Ascending aorta (tissue), 2 donors: ENCODE data around the gene ACOXL. TPM values are rescaled to one million over a fixed set of nuclear protein-coding genes. Genes with fewer than 3 reads are reported as not detected.

Experiments used
- DNase-seq, 2 donors: peaks; one replicate each; pipeline ENCODE4 v3.0.0-alpha.2; 2019; ENCODE audit warnings: low spot score in 2 of 2
- H3K27ac ChIP-seq, 2 donors: fragments of 200-600 bp; sonication (generic); one replicate each; pipeline ENCODE4 v1.5.1; 2016 to 2017; ENCODE audit warnings: mild to moderate bottlenecking in 1 of 2
- H3K27me3 ChIP-seq: fragments of 200-600 bp; sonication (generic); one replicate; pipeline ENCODE4 v1.5.1; 2017
- H3K36me3 ChIP-seq, 2 donors: fragments of 200-600 bp; sonication (generic); one replicate each; pipeline ENCODE4 v1.5.1; 2016
- H3K4me1 ChIP-seq, 2 donors: fragments of 200-600 bp; sonication (generic); one replicate each; pipeline ENCODE4 v1.5.1; 2016 to 2017; ENCODE audit warnings: mild to moderate bottlenecking in 1 of 2
- H3K4me3 ChIP-seq, 2 donors: fragments of 200-600 bp; sonication (generic); one replicate each; pipeline ENCODE4 v1.5.1; 2016 to 2017; ENCODE audit warnings: mild to moderate bottlenecking in 1 of 2
- H3K9me3 ChIP-seq, 2 donors: fragments of 200-600 bp; sonication (generic); one replicate each; pipeline ENCODE4 v1.5.1; 2016
- CTCF ChIP-seq, 3 experiments: fragments of 200-600 bp in 2 of 3; fragments of 450-650 bp in 1 of 3; sonication (generic) in 2 of 3; IDR thresholded peaks; one replicate each; pipeline ENCODE4 v1.5.1; 2016 to 2019; ENCODE audit warnings: antibody characterized with exemption in 3 of 3, mild to moderate bottlenecking in 1 of 3, moderate library complexity in 1 of 3
- intact Hi-C: fragments of 100-400 bp; cut with DNase I; formaldehyde crosslinking; loops from one replicate; pipeline ENCODE4 v1.15.1; 2023
- total RNA-seq: library from RNA; depleted of rRNA; stranded (reverse); fragments of >200 nt; gene quantifications from one replicate; pipeline ENCODE4 v1.1.0, GENCODE V29; 2016

Gene ACOXL
- total RNA-seq, 1 donor from 2014 or later: not detected

- DNase-seq: no peak
- Histone ChIP-seq H3K36me3 (no peaks in the 10 kb centered on the region), H3K27me3 (no peaks in the 10 kb centered on the region), H3K27ac (no peak overlapping the region), H3K4me3 (no peak overlapping the region), H3K9me3 (peaks cover 5 to 20% of the 10 kb centered on the region in 2 donors), H3K4me1 (no peaks in the 10 kb centered on the region)
- TF ChIP-seq CTCF (IDR thresholded peaks at IDR 0.05): no peak
- intact Hi-C loops: no loop called here
Measured at GRCh38 chr2:110828330-110828729, 96.0 kb downstream of the ACOXL start.

GRCh38 chr2:110829413-110830146, 97.2 kb downstream of the ACOXL start:
- DNase-seq: no peak

GRCh38 chr2:110832740-110833139, 100.4 kb downstream of the ACOXL start:
- TF ChIP-seq CTCF (IDR thresholded peaks at IDR 0.05): no peak
- intact Hi-C loops: no loop called here
- Histone ChIP-seq H3K36me3 (no peaks in the 10 kb centered on the region), H3K4me3 (no peak overlapping the region), H3K9me3 (no peaks in the 10 kb centered on the region), H3K27me3 (no peaks in the 10 kb centered on the region), H3K4me1 (no peaks in the 10 kb centered on the region), H3K27ac (no peak overlapping the region)
- DNase-seq: no peak

More at GRCh38 chr2:110829413-110830146, 97.2 kb downstream of the ACOXL start:
- intact Hi-C loops: no loop called here
- H3K27me3 ChIP-seq: no peaks in the 10 kb centered on the region
- H3K9me3 ChIP-seq: peaks cover 0 to 8% of the 10 kb centered on the region in 2 donors
- TF ChIP-seq CTCF (IDR thresholded peaks at IDR 0.05): no peak
- no peak overlapping the region for H3K27ac ChIP-seq
- H3K4me3 ChIP-seq: no peak overlapping the region
- H3K4me1 ChIP-seq: no peaks in the 10 kb centered on the region
- no peaks in the 10 kb centered on the region for H3K36me3 ChIP-seq

- no peak for TF ChIP-seq CTCF (IDR thresholded peaks at IDR 0.05)
- Histone ChIP-seq H3K36me3 (no peaks in the 10 kb centered on the region), H3K27me3 (no peaks in the 10 kb centered on the region), H3K9me3 (no peaks in the 10 kb centered on the region), H3K4me3 (no peak overlapping the region), H3K27ac (no peak overlapping the region), H3K4me1 (no peaks in the 10 kb centered on the region)
- intact Hi-C loops: no loop called here
- DNase-seq: no peak
Measured at GRCh38 chr2:110834134-110834827, 101.9 kb downstream of the ACOXL start.

- DNase-seq: no peak
- Histone ChIP-seq H3K36me3 (no peaks in the 10 kb centered on the region), H3K27ac (no peak overlapping the region), H3K27me3 (no peaks in the 10 kb centered on the region), H3K9me3 (no peaks in the 10 kb centered on the region), H3K4me3 (no peak overlapping the region), H3K4me1 (no peaks in the 10 kb centered on the region)
- intact Hi-C loops: no loop called here
- TF ChIP-seq CTCF (IDR thresholded peaks at IDR 0.05): no peak
Measured at GRCh38 chr2:110836671-110837070, 104.3 kb downstream of the ACOXL start.
